ENCODE data around the gene ARPC4.

ARPC4 gene

GRCh38 chr3:9792405-9793160 lies at the start of gene ARPC4, which contains the start of gene TADA3:
ARPC4 (plus strand) TSS chr3:9793082; CDS start chr3:9793122, 40 bp downstream.
TADA3 (minus strand) TSS chr3:9792473; CDS start chr3:9791466, 1,007 bp downstream.
- DNase-seq (ENCODE audit: low read depth, low spot score), result peak; percentile 76
- peak within 1 kb of the TSS; percentile 86 for H3K27ac ChIP-seq

DNA sequence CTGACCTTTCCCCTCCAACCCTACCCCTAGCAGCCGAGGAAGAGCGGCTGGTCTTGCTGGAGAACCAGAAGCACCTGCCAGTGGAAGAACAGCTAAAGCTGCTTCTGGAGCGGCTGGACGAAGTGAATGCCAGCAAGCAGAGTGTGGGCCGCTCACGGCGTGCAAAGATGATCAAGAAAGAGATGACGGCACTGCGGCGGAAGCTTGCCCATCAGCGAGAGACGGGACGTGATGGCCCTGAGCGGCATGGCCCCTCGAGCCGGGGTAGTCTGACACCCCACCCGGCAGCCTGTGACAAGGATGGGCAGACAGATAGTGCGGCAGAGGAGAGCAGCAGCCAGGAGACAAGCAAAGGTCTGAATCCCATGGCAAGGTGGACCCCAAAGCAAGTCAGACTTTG lies 49.3 kb upstream of the ARPC4 start:
- no peak overlapping the region for H3K27ac ChIP-seq
- DNase-seq (ENCODE audit: low read depth, low spot score), result no peak

DNA sequence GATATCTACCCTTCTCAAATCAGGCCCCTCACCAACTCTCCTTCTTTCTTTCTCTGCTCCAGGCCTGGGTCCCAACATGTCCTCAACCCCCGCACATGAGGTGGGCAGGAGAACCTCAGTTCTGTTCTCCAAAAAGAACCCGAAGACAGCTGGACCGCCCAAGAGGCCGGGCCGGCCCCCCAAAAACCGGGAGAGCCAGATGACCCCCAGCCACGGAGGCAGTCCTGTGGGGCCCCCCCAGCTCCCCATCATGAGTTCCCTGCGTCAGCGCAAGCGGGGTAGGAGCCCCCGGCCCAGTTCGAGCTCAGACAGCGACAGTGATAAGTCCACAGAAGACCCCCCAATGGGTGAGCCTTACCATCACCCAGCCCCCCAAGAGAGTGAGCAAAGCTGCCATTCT lies 48.7 kb upstream of the ARPC4 start:
- H3K27ac ChIP-seq, result no peak overlapping the region
- no peak for DNase-seq (ENCODE audit: low read depth, low spot score)

GRCh38 chr3:9745521-9745920 lies 47.4 kb upstream of the ARPC4 start:
- no peak overlapping the region for H3K27ac ChIP-seq

DNA sequence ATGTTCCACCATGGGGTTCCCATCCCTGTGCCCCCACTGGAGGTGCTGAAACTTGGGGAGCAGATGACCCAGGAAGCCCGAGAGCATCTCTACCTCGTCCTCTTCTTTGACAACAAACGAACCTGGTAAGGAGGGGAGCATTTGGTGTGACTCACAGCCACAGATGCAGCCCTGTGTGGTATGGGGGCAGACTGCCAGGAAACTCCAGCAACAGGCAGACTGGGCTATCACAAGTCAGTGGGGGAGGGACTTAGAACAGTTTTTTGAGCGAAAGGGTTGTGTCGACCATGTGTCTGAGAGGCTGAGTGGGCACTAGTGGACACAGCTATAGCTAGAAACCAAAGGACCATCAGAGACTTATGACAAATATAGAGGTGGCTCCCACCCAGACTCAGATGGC lies 46.6 kb upstream of the ARPC4 start:
- no peak for DNase-seq (ENCODE audit: low read depth, low spot score)
- H3K27ac ChIP-seq, result no peak overlapping the region

More at GRCh38 chr3:9745521-9745920, 47.4 kb upstream of the ARPC4 start:
- DNase-seq (ENCODE audit: low read depth, low spot score), result no peak

- DNase-seq (ENCODE audit: low read depth, low spot score), result no peak
- H3K27ac ChIP-seq, result no peak overlapping the region
Observed at GRCh38 chr3:9747267-9747666, 45.6 kb upstream of the ARPC4 start.

- no peak for DNase-seq (ENCODE audit: low read depth, low spot score)
- H3K27ac ChIP-seq, result no peak overlapping the region
Observed at GRCh38 chr3:9748031-9748430, 44.9 kb upstream of the ARPC4 start.

- H3K27ac ChIP-seq, result peak overlapping the region; percentile 81
- DNase-seq (ENCODE audit: low read depth, low spot score), result no peak
Observed at GRCh38 chr3:9749296-9749644, 43.6 kb upstream of the ARPC4 start.

GRCh38 chr3:9749645-9750555 lies 43.0 kb upstream of the ARPC4 start, which contains the start of gene OGG1:
OGG1 (plus strand) TSS chr3:9749952; CDS start chr3:9750287, 335 bp downstream.
- DNase-seq (ENCODE audit: low read depth, low spot score), result peak; percentile 86
- peak within 1 kb of the TSS; percentile 81 for H3K27ac ChIP-seq

DNA sequence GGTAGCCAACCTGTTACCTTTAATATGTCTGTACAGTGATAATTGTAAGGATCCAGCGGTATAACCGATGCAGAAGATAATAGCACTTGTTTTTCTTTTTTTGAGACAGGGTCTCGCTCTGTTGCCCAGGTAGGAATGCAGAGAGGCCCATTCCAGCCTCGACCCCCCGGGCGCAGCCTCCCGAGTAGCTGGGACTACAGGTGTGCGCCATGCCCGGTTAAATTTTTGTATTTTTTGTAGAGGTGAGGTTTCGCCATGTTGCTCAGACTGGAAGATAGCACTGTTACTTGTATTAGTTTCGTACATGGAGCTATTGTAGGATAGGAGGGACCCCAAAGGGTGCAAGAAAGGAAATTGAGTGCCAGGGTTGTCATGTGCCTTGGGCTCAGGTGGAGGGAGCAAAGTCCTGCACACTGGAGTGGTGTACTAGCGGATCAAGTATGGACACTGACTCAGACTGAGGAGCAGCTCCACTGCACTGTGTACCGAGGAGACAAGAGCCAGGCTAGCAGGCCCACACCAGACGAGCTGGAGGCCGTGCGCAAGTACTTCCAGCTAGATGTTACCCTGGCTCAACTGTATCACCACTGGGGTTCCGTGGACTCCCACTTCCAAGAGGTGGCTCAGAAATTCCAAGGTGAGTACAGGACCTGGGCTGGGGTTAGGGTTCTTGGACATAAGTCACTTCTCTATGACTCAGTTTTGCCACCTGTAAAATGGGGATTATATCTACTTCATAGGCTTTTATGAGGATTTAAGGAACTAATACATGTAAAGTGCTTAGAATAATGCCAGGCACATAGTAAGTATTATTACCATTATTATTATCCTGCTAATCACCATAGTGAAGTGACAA lies 42.1 kb upstream of the ARPC4 start:
- no peak for DNase-seq (ENCODE audit: low read depth, low spot score)
- H3K27ac ChIP-seq, result peak overlapping the region; percentile 81

DNA sequence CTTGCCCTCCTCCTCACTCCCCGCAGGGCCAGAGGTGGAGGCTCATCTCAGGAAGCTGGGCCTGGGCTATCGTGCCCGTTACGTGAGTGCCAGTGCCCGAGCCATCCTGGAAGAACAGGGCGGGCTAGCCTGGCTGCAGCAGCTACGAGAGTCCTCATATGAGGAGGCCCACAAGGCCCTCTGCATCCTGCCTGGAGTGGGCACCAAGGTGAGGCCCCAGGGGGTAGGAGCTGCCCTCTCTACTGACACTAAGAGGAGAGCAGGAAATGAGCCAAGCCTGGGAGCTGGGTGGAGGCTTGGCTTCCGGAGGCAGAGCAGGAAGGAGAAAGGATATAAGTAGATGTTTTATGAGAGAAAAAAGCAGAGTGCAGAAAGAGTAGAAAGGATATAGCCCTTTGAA lies 38.2 kb upstream of the ARPC4 start:
- DNase-seq (ENCODE audit: low read depth, low spot score), result no peak
- H3K27ac ChIP-seq, result peak overlapping the region; percentile 39

DNA sequence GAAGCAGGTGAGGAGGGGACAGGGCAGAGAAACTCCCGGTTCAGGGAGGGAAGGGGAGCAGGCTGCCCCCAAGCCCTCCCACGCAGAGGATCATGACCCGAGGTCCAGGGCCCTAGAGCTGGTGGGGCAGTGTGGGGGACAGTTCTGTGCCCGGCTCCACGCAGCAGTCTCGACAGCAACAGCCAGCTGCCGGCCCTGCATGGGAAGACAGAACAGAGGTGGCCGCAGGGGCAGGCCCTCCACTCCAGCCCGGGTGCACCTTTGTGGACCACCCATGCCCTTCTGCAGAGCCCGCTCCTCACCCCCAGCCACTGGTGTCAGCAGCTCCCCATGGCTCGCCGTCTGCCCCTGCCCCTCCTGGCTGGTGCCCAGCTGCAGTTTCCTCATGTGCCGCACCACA lies 35.5 kb upstream of the ARPC4 start:
- no peak for DNase-seq (ENCODE audit: low read depth, low spot score)
- no peak overlapping the region for H3K27ac ChIP-seq

DNA sequence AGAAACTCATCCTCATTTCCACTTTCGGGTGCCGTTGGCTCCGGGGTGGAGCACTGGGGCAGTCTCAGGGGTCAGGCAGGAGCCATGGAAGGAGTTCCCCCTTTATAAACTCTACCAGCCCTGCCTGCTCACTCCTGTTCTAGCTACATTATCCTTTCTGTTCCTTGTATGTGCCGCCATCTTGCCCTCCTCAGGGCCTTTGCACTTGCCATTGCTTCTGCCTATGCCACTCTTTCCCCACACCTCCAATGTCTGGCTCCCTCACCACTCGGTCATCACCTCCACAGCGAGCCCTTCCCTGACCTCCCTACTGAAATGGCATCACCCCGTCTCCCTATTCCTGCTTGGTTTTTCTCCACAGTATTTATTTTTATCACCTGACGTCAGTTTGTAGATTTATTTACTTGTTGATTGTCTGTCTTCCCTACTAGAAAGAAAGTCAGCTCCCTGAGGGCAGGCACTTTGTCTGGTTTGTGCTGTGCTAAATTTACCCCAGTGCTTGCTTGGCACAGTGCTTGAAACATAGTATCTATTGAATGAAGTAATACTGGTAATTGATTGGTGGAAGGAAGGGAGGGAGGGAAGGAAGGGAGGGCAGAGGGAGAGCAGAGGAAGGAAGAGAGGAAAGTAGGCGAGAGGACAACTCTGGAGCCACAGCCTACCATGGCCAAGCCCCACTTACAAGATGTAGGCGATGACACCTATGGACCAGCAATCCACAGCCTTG lies 31.9 kb upstream of the ARPC4 start:
- no peak overlapping the region for H3K27ac ChIP-seq
- DNase-seq (ENCODE audit: low read depth, low spot score), result no peak

DNA sequence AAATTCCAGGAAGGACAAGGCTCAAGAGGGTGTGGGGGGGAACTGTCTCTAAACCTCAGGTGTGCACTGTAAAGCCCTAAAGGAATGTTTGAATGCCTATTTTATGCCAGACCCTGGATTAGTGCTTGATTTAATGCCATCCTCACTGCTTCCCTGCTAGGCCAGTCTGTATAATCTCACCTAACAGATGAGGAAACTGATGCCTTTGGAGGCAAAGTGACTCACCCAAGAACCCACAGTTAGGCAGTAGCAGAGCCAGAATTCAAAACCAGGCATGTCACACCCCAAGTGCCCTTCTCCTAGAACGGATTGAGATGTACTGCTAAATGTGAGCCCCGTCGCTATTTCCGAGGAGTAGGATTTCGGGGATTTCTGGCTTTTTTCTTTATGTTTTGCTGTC lies 31.0 kb upstream of the ARPC4 start:
- no peak overlapping the region for H3K27ac ChIP-seq
- no peak for DNase-seq (ENCODE audit: low read depth, low spot score)

GRCh38 chr3:9762871-9763270 lies 30.0 kb upstream of the ARPC4 start:
- DNase-seq (ENCODE audit: low read depth, low spot score), result no peak
- H3K27ac ChIP-seq, result no peak overlapping the region

DNA sequence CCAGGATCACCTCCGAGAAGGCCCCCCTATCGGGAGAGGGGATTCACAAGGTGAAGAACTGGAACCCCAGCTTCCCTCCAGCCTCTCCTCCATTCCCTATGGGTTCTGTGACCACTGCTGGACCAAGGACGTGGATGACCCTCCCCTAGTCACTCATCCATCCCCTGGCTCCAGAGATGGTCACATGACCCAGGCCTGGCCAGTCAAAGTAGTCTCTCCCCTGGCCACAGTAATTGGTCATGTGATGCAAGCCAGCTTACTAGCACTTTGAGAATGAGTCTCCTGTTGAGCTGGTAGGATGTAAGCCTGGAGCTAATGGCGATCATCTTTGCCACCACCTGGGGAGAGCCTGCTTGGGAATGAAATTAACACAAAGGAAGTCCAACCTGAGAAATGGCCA lies 27.0 kb upstream of the ARPC4 start:
- no peak for DNase-seq (ENCODE audit: low read depth, low spot score)
- no peak overlapping the region for H3K27ac ChIP-seq

DNA sequence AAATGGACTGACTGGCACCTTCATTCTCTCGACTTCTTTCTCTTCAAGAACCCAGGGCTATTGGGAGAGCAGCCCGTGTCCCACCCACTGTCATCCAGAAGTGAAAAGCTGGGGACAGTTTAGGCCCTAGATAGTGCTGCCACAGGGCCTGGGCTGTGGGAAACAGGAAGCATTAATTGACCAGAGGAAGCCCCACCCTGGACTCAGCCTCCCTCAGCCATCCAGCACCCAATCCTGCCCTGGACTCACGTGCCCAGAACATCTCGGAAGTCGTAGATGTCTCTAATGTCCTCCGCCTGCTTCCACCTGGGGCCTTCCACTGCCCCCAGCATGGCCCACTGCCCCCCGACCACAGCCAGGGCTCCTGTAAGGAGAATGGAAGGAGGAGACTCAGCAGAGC lies 25.5 kb upstream of the ARPC4 start:
- no peak for DNase-seq (ENCODE audit: low read depth, low spot score)
- no peak overlapping the region for H3K27ac ChIP-seq

DNA sequence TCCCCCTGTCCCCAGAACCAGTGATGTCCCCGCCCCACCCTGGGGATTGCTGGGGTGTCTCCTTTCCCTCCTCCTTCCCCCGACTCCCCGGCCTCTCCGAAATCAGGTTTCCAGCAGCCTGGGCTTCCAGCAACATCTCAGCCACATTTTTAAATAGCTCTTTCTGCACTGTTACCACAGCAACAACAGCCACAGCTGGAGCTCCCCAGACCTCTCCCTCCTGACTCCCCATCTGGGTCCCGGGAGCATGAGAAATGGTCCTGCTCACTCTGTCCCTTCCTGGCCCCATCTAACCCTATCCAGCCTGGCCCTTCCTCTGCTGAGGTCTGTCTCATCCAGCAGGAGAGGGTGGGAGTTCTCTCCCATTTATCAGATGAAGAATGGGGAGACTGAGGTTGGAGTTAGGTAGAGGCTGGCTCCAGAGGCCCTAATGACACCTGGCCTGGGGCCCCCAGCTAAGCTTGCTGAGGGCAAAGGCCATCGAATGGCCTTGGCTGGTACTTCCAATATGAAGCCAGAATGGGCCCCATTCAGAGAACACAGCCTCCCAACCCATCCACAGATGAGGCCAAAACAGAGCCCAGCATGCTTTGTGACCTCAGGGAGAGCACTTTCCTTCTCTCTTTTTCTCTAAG lies 24.6 kb upstream of the ARPC4 start:
- no peak overlapping the region for H3K27ac ChIP-seq
- DNase-seq (ENCODE audit: low read depth, low spot score), result no peak

DNA sequence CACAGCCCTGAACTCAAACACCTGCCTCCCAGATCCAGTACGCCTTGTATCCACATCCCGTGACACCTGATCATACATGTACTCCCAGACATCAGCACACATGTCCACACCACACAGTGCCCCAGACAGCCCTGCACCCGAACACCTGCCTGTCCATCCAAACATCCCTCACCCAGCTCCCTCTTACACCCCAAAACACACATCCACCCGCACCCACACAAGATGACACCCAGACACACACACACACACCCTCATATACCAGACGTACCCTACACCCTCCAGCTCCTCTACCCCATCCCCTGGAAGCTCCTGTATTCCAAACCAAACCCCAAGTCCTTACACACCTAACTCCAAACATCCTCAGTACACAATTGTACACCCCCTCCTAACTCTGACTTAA lies 23.9 kb upstream of the ARPC4 start:
- DNase-seq (ENCODE audit: low read depth, low spot score), result no peak
- H3K27ac ChIP-seq, result no peak overlapping the region

All from epithelial cell of prostate (primary cell).